ENCODE data around the gene NHLRC1. TPM values are rescaled to one million over a fixed set of nuclear protein-coding genes. Genes with fewer than 3 reads are reported as not detected.

NHLRC1 gene
- total RNA-seq, 3 donors from 2014 or later (not counting 1 experiment from before 2014, with no cell fraction given): 0.58 to 0.89 (median 0.68) TPM

- peaks cover 4 to 5% of the 10 kb centered on the region in 2 donors for H3K9me3 Mint-ChIP-seq
- peaks cover 3 to 4% of the 10 kb centered on the region in 2 donors for H3K4me1 Mint-ChIP-seq
- H3K9me3 ChIP-seq (ENCODE audit: control insufficient read depth, insufficient read depth, low read length): peaks cover 5% of the 10 kb centered on the region
- no peak overlapping the region for H3K4me3 Mint-ChIP-seq
- H3K36me3 ChIP-seq (ENCODE audit: control insufficient read depth, insufficient read depth, low read length): no peaks in the 10 kb centered on the region
- TF ChIP-seq, protein P1, sequence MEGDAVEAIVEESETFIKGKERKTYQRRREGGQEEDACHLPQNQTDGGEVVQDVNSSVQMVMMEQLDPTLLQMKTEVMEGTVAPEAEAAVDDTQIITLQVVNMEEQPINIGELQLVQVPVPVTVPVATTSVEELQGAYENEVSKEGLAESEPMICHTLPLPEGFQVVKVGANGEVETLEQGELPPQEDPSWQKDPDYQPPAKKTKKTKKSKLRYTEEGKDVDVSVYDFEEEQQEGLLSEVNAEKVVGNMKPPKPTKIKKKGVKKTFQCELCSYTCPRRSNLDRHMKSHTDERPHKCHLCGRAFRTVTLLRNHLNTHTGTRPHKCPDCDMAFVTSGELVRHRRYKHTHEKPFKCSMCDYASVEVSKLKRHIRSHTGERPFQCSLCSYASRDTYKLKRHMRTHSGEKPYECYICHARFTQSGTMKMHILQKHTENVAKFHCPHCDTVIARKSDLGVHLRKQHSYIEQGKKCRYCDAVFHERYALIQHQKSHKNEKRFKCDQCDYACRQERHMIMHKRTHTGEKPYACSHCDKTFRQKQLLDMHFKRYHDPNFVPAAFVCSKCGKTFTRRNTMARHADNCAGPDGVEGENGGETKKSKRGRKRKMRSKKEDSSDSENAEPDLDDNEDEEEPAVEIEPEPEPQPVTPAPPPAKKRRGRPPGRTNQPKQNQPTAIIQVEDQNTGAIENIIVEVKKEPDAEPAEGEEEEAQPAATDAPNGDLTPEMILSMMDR (IDR thresholded peaks at IDR 0.05): no peak
- WGBS (ENCODE audit: insufficient coverage): 86% methylated on average over 6 of the region's 6 CpGs
- peaks cover 10 to 22% of the 10 kb centered on the region in 2 donors for H3K27me3 Mint-ChIP-seq (ENCODE audit: low read depth in 2 of 2)
- intact Hi-C loops (cut with micrococcal nuclease): no loop called here
- ATAC-seq (no peak), DNase-seq (no peak)
- H3K27ac ChIP-seq (ENCODE audit: low read length): no peak overlapping the region
- H3K4me3 ChIP-seq (ENCODE audit: low read length): no peak overlapping the region
- no peaks in the 10 kb centered on the region for H3K27me3 ChIP-seq (ENCODE audit: control insufficient read depth, insufficient read depth, low read length)
- no peaks in the 10 kb centered on the region for H3K4me1 ChIP-seq (ENCODE audit: control insufficient read depth, insufficient read depth, low read length)
- H3K27ac Mint-ChIP-seq: no peak overlapping the region
- peaks cover 8% of the 10 kb centered on the region for H3K36me3 Mint-ChIP-seq
Measured at GRCh38 chr6:18102783-18103509, 19.5 kb downstream of the NHLRC1 start.

DNA sequence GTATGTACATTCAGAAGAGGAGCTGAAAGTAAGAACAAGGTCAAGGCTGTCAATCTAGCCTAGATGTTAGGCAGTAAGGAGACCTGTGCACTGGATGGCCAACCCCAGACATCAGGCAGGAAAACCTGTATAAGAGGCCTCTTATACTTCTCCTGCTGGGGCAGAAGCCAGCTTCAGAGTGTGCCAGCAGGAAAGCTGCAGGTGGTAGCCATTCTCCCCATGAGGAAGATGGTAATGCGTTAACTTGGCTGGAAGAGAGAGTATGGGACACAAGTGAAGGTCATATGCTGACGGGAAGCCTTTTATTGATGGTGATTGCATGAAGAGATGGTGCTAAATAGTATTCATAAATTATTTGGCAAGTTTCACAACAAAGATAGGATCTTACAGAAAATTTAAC, 20.6 kb downstream of the NHLRC1 start:
- Histone ChIP-seq H3K4me3 (ENCODE audit: low read length) (no peak overlapping the region), H3K4me1 (ENCODE audit: control insufficient read depth, insufficient read depth, low read length) (no peaks in the 10 kb centered on the region), H3K27me3 (ENCODE audit: control insufficient read depth, insufficient read depth, low read length) (no peaks in the 10 kb centered on the region), H3K27ac (ENCODE audit: low read length) (no peak overlapping the region), H3K9me3 (ENCODE audit: control insufficient read depth, insufficient read depth, low read length) (no peaks in the 10 kb centered on the region), H3K36me3 (ENCODE audit: control insufficient read depth, insufficient read depth, low read length) (no peaks in the 10 kb centered on the region)
- H3K36me3 Mint-ChIP-seq: peaks cover 8% of the 10 kb centered on the region
- intact Hi-C loops (cut with micrococcal nuclease): no loop called here
- ATAC-seq: no peak
- H3K27me3 Mint-ChIP-seq (ENCODE audit: low read depth in 2 of 2): peaks cover 16 to 29% of the 10 kb centered on the region in 2 donors
- 93% methylated on average over 2 of the region's 2 CpGs for WGBS (ENCODE audit: insufficient coverage)
- H3K4me3 Mint-ChIP-seq: no peak overlapping the region
- H3K9me3 Mint-ChIP-seq: peaks cover 1 to 2% of the 10 kb centered on the region in 2 donors
- TF ChIP-seq, protein P1 (IDR thresholded peaks at IDR 0.05): no peak
- peaks cover 3 to 4% of the 10 kb centered on the region in 2 donors for H3K4me1 Mint-ChIP-seq
- DNase-seq: no peak
- no peak overlapping the region for H3K27ac Mint-ChIP-seq

DNA sequence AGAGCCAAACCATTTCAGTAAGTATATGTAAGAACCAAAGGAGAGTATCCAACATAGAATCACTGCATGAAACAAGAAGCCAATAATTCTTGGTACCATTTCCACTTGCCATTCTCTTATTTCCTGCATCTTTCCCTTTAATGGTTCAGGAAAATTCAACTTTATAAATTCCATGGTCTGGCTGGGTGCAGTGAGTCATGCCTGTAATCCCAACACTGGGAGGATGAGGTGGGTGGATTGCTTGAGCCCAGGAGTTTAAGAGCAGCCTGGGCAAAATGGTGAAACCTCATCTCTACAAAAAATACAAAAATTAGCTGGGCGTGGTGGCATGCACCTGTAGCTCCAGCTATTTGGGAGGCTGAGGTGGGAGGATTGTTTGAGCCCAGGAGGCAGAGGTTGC, 21.2 kb downstream of the NHLRC1 start:
- no peak for ATAC-seq
- Histone ChIP-seq H3K27ac (ENCODE audit: low read length) (no peak overlapping the region), H3K27me3 (ENCODE audit: control insufficient read depth, insufficient read depth, low read length) (no peaks in the 10 kb centered on the region), H3K4me1 (ENCODE audit: control insufficient read depth, insufficient read depth, low read length) (no peaks in the 10 kb centered on the region), H3K9me3 (ENCODE audit: control insufficient read depth, insufficient read depth, low read length) (no peaks in the 10 kb centered on the region), H3K36me3 (ENCODE audit: control insufficient read depth, insufficient read depth, low read length) (no peaks in the 10 kb centered on the region), H3K4me3 (ENCODE audit: low read length) (no peak overlapping the region)
- peaks cover 7% of the 10 kb centered on the region for H3K36me3 Mint-ChIP-seq
- H3K9me3 Mint-ChIP-seq: peaks cover 0 to 2% of the 10 kb centered on the region in 2 donors
- intact Hi-C loops (cut with micrococcal nuclease): no loop called here
- TF ChIP-seq, protein P1 (IDR thresholded peaks at IDR 0.05): no peak
- no peak for DNase-seq
- H3K4me1 Mint-ChIP-seq: peaks cover 3 to 4% of the 10 kb centered on the region in 2 donors
- no peak overlapping the region for H3K4me3 Mint-ChIP-seq
- 78% methylated on average over 1 of the region's 1 CpG for WGBS (ENCODE audit: insufficient coverage)
- H3K27me3 Mint-ChIP-seq (ENCODE audit: low read depth in 2 of 2): peaks cover 16 to 29% of the 10 kb centered on the region in 2 donors
- no peak overlapping the region for H3K27ac Mint-ChIP-seq

- no peaks in the 10 kb centered on the region for H3K36me3 Mint-ChIP-seq
- peaks cover 3 to 4% of the 10 kb centered on the region in 2 donors for H3K4me1 Mint-ChIP-seq
- TF ChIP-seq, protein P1 (IDR thresholded peaks at IDR 0.05): no peak
- Histone ChIP-seq H3K27ac (ENCODE audit: low read length) (no peak overlapping the region), H3K36me3 (ENCODE audit: control insufficient read depth, insufficient read depth, low read length) (no peaks in the 10 kb centered on the region), H3K27me3 (ENCODE audit: control insufficient read depth, insufficient read depth, low read length) (no peaks in the 10 kb centered on the region), H3K9me3 (ENCODE audit: control insufficient read depth, insufficient read depth, low read length) (no peaks in the 10 kb centered on the region), H3K4me1 (ENCODE audit: control insufficient read depth, insufficient read depth, low read length) (no peaks in the 10 kb centered on the region), H3K4me3 (ENCODE audit: low read length) (no peak overlapping the region)
- H3K9me3 Mint-ChIP-seq: no peaks in the 10 kb centered on the region
- H3K4me3 Mint-ChIP-seq: no peak overlapping the region
- intact Hi-C loops (cut with micrococcal nuclease): no loop called here
- no peak for ATAC-seq
- H3K27ac Mint-ChIP-seq: no peak overlapping the region
- 92% methylated on average over 3 of the region's 3 CpGs for WGBS (ENCODE audit: insufficient coverage)
- H3K27me3 Mint-ChIP-seq (ENCODE audit: low read depth in 2 of 2): peaks cover 13 to 29% of the 10 kb centered on the region in 2 donors
- no peak for DNase-seq
Measured at GRCh38 chr6:18100296-18100695, 22.2 kb downstream of the NHLRC1 start.
